K562 (cell line): ENCODE results near the gene NME2. TPM values are rescaled to one million over a fixed set of nuclear protein-coding genes. Genes with fewer than 3 reads are reported as not detected.
A peak's percentile ranks its signal among the peaks of the same experiment; 100 is the strongest.

Experiments
- ASH1L ChIP-seq: fragments of 450-650 bp; IDR thresholded peaks from 2 replicates; pipeline ENCODE4 v1.6.1; 2018; ENCODE audit warnings: borderline replicate concordance, mild to moderate bottlenecking, low read depth; ENCODE audit not compliant: partially characterized antibody
- CC2D1A ChIP-seq: fragments of 450-650 bp; IDR thresholded peaks from 2 replicates; pipeline ENCODE4 v1.6.1; 2017; ENCODE audit warnings: mild to moderate bottlenecking
- CHD1 ChIP-seq: fragments of 200-600 bp; sonication (generic); IDR thresholded peaks from one replicate; pipeline ENCODE4 v1.6.1; 2012; ENCODE audit warnings: mild to moderate bottlenecking, moderate library complexity, low read length, inconsistent platforms
- CUX1 ChIP-seq: fragments of 200-800 bp; sonication (Bioruptor generic); IDR thresholded peaks from 2 replicates; pipeline ENCODE4 v1.6.1; 2016; ENCODE audit warnings: missing genetic modification characterization, missing compliant biosample characterization
- DEAF1 ChIP-seq: fragments of 450-650 bp; formaldehyde crosslinking; IDR thresholded peaks from 2 replicates; pipeline ENCODE4 v1.4.0; 2020; ENCODE audit warnings: mild to moderate bottlenecking, moderate library complexity
- POLR3A ChIP-seq: IDR thresholded peaks from 2 replicates; pipeline ENCODE4 v1.6.1; 2011; ENCODE audit warnings: borderline replicate concordance, mild to moderate bottlenecking, moderate library complexity; ENCODE audit not compliant: insufficient read length, insufficient read depth; ENCODE audit errors: extremely low read depth
- SAP30 ChIP-seq: fragments of 200-600 bp; sonication (generic); IDR thresholded peaks from 2 replicates; pipeline ENCODE4 v1.6.1; 2012; ENCODE audit warnings: borderline replicate concordance, low read depth, mild to moderate bottlenecking, moderate library complexity, low read length, control low read depth, inconsistent platforms; ENCODE audit not compliant: insufficient read depth, poor library complexity, severe bottlenecking
- ZBTB2 ChIP-seq: fragments of 450-650 bp; IDR thresholded peaks from 2 replicates; pipeline ENCODE4 v1.6.1; 2016; ENCODE audit warnings: antibody characterized with exemption
- ZC3H8 ChIP-seq: fragments of 450-650 bp; IDR thresholded peaks from 2 replicates; pipeline ENCODE4 v1.6.1; 2017
- ZNF586 ChIP-seq: fragments of 450-650 bp; formaldehyde crosslinking; conservative IDR thresholded peaks from 2 replicates; pipeline ENCODE4 v1.4.0; 2020; ENCODE audit warnings: mild to moderate bottlenecking, moderate library complexity
- polyA plus RNA-seq, 8 experiments: library from polyadenylated mRNA; depleted of rRNA in 4 of 8; stranded (reverse) in 5 of 8; unstranded in 3 of 8; fragments of >200 nt; fragmentation: Nextera tagmentation in 2 of 8; fragmentation: Illumina TruSeq in 1 of 8; extraction: Ambion mirVana in 2 of 8; extraction: Trizol in 1 of 8; gene quantifications; 2 replicates each; pipeline versions ENCODE4 v1.2.1 to v1.2.3, GENCODE V29; 2011 to 2014; ENCODE audit warnings: inconsistent platforms in 1 of 8, missing spikeins in 1 of 8
- total RNA-seq, 7 experiments: library from RNA; depleted of rRNA in 6 of 7; stranded (reverse); fragments of >200 nt in 6 of 7; fragmentation: Illumina TruSeq in 2 of 7; extraction: Trizol in 2 of 7; gene quantifications; 2 replicates each; pipeline versions ENCODE4 v1.2.1 to v1.2.3, GENCODE V29; 2011 to 2021; ENCODE audit warnings: low replicate concordance in 1 of 7
- TF ChIP-seq, protein P1 (sequence below): sonication (generic); formaldehyde crosslinking; IDR thresholded peaks from 2 replicates; pipeline ENCODE4 v1.8.1; 2023; ENCODE audit warnings: mild to moderate bottlenecking, missing genetic modification reagents, moderate library complexity
- TF ChIP-seq, protein P2 (sequence below): fragments of 250-450 bp; sonication (Bioruptor Pico); IDR thresholded peaks from 2 replicates; pipeline ENCODE4 v1.5.0; 2021
- TF ChIP-seq, protein P3 (sequence below): fragments of 450-650 bp; conservative IDR thresholded peaks from 2 replicates; pipeline ENCODE4 v1.6.1; 2016; ENCODE audit warnings: missing genetic modification characterization, low read depth, mild to moderate bottlenecking, control low read depth, missing compliant biosample characterization

The NME2 gene
- total and polyA plus RNA-seq, 9 of the 15 experiments (the other 6 are each of a cell fraction or from before 2014, with no cell fraction given): 684 to 1,202 (median 924) TPM

- TF ChIP-seq CUX1 (CRISPR knock-in tag) (no peak), CHD1 (no peak), ZBTB2 (0 out of 2 replicates have a peak, but pooled peaks have one; percentile 50), SAP30 (no peak), DEAF1 (no peak), ZC3H8 (no peak), CC2D1A (no peak), POLR3A (no peak), ASH1L (no peak), ZNF586 (CRISPR knock-in tag) (no peak)
- TF ChIP-seq, protein P1, sequence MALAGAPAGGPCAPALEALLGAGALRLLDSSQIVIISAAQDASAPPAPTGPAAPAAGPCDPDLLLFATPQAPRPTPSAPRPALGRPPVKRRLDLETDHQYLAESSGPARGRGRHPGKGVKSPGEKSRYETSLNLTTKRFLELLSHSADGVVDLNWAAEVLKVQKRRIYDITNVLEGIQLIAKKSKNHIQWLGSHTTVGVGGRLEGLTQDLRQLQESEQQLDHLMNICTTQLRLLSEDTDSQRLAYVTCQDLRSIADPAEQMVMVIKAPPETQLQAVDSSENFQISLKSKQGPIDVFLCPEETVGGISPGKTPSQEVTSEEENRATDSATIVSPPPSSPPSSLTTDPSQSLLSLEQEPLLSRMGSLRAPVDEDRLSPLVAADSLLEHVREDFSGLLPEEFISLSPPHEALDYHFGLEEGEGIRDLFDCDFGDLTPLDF: no peak
- TF ChIP-seq, protein P2, sequence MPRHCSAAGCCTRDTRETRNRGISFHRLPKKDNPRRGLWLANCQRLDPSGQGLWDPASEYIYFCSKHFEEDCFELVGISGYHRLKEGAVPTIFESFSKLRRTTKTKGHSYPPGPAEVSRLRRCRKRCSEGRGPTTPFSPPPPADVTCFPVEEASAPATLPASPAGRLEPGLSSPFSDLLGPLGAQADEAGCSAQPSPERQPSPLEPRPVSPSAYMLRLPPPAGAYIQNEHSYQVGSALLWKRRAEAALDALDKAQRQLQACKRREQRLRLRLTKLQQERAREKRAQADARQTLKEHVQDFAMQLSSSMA (CRISPR knock-in tag): no peak
- TF ChIP-seq, protein P3, sequence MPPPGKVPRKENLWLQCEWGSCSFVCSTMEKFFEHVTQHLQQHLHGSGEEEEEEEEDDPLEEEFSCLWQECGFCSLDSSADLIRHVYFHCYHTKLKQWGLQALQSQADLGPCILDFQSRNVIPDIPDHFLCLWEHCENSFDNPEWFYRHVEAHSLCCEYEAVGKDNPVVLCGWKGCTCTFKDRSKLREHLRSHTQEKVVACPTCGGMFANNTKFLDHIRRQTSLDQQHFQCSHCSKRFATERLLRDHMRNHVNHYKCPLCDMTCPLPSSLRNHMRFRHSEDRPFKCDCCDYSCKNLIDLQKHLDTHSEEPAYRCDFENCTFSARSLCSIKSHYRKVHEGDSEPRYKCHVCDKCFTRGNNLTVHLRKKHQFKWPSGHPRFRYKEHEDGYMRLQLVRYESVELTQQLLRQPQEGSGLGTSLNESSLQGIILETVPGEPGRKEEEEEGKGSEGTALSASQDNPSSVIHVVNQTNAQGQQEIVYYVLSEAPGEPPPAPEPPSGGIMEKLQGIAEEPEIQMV (tag): no peak
Measured at GRCh38 chr17:51166987-51167931, 1.0 kb downstream of the NME2 start (continued).
